Left forelimb (tissue), 1 donor: ENCODE results near the gene RPS6KB1.
"Not testable (repeated sequence)": the region's sequence is repeated elsewhere in the genome, so short reads cannot be mapped to it uniquely, and the experiment has no call there.

Experiments used
- DNase-seq: peaks from one replicate; pipeline ENCODE4 v3.0.0-alpha.2; 2018; ENCODE audit warnings: low spot score

Gene RPS6KB1

DNA sequence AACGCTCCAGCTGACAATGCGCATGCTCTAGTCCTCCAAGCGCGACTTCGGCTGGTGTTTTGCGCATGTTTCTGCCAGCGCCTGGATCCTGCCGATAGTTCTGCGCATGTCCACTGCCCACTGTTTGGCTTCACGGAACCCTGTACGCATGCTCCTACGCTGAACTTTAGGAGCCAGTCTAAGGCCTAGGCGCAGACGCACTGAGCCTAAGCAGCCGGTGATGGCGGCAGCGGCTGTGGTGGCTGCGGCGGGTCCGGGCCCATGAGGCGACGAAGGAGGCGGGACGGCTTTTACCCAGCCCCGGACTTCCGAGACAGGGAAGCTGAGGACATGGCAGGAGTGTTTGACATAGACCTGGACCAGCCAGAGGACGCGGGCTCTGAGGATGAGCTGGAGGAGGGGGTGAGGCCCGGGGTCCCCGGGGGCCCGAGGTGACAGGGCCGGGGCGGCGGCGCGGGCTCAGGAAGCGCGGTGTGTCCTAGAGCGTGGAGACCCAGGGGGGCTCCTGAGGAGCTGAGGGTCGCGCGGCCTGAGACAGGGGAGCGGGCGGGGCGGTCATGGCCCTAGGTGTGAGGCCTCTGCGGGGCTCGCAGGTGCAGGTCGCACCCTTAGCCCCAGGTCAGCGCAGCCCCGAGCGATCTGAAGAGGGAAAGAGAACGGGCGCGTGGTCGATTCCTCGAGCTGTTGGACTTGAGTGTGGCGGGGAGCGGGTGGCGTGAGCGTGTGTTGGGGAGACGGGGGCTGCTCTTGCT is at the start of gene RPS6KB1, which contains the start of gene TUBD1:
RPS6KB1 (plus strand) TSS at position 198 of the 752 bp plus-strand sequence; CDS start at position 262, 64 bp downstream.
TUBD1 (minus strand) TSS at position 20 of the 752 bp plus-strand sequence. CDS start 1,941 bp downstream, outside the sequence.
- peak; percentile 95 for DNase-seq

DNA sequence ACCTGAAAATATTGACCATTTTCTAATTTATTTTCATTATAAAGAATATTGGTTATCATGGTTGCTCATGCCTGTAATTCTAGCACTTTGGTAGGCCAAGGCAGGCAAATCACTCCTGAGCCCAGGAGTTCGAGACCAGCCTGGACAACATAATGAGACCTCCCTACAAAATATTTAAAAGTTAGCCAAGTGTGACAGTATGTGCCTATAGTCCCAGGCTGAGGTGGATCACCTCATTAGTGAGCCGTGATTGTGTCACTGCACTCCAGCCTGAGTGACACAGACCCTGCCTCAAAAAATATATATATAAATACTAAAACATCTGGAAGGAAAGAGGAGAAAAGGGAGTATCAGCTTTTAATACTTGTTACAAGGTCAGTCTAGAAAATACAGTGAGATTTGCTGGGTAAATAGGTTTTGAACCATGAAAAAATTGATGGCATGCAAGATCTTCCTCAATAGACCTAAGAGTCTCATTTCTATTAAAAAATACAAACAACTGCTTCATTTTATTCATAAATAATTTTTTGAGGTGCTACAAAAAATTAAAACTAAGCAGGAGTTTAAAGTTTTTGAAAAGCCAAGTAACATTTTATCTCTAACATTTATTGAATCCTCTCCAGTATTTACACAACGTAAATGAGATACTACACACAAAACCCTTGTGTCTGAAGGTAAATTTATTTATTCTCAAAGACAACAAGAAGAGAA is 47.9 kb upstream of the RPS6KB1 start:
- DNase-seq, result no peak

DNA sequence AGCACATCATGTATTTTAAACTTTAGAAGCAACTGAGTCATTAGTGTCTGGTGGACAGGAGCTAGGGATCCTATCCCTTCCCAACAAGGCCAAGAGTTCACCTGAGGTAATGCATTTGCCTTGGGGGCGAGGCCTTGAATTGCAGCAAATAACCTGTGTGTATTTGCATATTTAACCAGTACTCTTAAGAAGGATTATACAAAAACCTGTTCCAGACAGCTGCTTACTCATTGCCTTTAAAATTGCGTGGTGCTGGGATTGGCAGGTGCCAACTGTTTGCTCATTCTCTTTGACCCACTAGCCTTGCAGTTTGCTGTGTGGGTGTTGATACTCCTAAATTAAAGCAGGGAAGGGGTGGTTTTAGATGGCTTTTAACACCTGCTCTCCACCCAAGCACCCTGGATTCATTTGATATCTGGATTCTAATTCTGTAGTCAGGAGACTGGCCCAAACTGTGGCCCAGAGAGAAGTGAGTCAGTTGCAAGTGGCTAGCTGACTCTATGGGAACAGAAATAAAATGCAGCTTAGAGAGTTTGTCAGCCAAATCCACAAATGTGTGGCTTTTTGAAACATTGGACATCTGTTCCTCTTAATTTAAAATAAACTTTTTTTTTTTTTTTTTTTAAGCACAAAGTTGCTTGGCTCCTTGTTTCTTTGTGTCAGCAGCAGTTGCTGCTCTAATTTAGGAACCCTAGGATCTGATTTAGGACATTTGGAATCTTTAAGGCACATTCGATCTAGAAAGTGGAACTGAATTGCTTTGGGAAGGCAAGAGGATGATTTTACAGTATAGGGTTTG is 47.1 kb upstream of the RPS6KB1 start:
- no peak for DNase-seq

DNA sequence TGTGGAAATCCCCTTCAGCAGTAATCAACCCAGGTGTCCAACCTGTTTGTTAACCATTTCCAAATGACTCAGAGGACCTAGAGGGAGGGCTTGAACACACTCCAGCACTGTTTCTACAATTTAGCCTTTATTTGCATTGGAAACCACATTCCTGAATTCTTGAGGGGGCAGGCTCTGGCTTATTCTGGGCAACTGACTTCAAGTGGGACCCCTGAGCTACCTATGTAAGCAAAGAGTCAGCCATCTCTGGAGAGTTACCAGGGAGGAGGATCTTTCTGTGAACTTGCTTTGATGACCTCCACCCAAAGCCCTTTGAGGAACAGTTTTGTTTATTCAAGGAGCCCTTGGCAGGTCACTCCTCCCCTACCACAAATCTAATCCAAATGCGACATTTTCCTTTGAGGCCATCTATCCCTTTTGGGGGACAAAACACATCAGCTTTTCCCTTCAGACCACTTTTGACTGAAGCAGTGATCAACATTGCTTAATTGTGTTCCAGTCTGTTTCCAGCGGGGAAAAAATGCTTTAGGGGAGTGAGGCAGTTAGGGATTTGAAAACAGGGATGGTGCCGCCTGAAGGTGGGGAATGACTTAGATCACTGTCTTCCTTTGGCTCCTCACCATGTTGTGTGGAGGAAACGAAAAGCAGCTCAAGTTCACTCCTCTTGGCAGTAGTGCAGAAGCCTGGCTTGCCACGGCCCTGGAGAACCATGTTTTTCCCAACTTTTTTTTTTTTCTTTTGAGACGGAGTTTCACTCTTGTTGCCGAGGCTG is 46.3 kb upstream of the RPS6KB1 start:
- DNase-seq, result no peak

DNA sequence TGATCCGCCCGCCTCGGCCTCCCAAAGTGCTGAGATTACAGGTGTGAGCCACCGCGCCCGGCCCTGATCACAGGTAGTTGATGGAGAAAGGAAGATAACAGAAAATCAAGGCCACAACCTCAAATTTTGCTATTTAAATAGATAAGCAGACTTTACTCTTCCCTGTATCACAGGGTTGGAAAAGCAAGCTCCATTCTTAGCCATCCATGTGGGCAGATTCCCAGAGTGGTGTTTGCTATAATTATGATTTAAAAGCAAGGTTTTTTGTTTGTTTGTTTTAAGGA is 44.6 kb upstream of the RPS6KB1 start:
- no peak for DNase-seq

DNA sequence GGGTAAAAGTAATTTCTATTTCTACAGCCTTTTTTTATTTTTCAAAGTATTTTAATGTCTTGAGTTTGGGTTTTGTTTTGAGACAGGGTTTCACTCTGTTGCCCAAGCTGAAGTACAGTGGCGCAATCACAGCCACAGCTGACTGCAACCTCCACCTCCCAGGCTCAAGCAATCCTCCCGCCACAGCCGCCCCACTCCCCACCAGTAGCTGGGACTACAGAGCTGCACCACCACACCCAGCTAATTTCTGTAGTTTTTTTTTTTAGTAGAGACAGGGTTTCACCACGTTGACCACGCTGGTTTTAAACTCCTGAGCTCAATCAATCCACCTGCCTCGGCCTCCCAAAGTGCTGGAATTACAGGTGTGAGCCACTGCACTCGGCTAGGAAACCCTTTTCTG is 44.1 kb upstream of the RPS6KB1 start:
- DNase-seq, result no peak

DNA sequence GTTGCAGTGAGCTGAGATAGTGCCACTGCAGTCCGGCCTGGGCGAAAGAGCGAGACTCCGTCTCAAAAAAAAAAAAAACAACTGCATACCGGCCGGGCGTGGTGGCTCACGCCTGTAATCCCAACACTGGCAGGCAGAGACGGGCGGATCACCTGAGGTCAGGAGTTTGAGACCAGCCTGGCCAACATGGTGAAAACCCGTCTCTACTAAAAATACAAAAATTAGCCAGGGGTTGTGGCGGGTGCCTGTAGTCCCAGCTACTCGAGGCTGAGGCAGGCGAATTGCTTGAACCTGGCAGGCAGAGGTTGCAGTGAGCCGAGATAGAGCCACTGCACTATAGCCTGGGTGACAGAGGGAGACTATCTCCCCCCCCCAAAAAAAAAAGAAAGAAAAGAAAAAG is 42.6 kb upstream of the RPS6KB1 start:
- not testable (repeated sequence) for DNase-seq

DNA sequence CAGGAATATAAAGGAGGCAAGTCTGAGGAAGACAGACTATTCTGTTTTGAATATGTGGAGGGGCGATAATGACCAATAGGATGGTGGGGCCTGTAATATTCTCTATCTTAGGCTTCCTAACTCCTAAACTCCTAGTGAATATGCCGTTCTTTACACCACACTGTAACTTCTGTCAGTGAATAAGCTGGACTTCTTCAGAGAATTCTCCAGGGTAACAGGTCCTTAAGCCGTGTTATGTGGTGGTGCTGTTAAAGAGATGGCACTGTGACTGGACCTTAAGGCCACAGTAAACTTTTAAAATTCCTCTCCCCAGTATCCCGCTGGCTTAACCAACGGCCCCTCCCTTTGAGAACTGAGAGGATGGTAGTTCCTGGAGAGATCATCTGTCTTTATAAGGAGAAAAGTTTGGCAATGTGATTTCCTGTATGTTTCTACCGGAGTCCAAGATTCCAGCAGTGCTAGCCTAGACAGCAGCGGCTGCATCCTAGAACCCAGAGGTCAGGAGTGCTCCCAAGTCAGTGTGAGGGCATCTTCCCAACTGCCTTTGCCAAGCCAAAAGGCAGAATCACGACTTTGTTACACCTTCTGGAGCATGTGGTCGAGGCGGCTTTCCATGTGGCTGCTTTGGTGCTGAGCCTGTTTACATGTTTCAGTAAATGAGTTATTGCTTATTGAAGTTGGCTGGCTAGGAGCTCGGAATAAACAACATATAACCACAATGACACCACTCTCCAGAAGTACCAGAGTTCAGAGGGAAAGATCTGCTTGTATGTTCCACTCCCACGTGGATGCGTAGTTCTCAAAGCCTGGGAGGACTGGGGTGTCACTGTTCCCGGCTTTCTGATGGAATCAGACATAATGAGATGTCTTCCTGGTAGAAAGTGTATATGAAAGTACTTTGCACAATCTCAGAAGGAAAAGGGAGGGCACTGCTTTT is 41.2 kb upstream of the RPS6KB1 start:
- no peak for DNase-seq

DNA sequence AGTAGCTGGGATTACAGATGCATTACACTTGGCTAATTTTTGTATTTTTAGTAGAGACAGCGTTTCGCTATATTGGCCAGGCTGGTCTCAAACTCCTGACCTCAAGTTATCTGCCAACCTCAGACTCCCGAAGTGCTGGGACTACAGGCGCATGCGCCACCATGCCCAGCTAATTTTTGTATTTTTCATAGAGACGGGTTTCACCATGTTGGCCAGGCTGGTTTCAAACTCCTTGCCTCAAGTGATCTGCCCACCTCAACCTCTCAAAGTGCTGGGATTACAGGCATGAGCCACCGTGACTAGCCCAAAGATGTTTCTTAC is 40.1 kb upstream of the RPS6KB1 start:
- not testable (repeated sequence) for DNase-seq

DNA sequence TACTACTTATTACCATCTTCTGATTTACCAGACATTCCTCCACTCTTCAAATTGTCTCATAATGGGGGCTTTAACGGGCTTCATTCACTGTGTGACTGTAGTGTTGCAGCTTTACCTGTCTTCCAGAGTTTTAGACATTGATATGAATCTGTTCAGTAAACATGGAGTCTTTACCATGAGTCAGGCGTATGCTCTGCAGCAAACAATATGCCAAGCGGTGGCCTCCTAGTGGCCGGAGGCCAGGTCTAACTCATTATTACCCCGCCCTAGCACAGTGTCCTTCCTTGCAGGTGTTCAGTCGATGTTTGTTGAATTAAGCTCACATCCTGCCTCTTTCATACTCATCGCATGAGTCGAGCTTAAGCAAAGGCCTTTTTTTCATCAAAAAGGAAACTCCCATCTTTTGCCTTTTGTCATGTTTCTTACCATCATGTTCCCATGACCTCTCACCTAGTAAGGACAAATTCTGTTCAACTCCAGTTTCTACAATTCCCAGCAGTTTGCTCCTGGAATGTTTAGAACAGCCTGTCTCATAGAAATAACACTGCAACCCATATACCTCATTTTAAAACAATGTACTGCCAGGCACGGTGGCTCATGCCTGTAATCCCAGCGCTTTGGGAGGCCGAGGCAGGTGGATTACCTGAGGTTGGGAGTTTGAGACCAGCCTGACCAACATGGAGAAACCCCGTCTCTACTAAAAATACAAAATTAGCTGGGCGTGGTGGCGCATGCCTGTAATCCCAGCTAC is 39.6 kb upstream of the RPS6KB1 start:
- no peak for DNase-seq

DNA sequence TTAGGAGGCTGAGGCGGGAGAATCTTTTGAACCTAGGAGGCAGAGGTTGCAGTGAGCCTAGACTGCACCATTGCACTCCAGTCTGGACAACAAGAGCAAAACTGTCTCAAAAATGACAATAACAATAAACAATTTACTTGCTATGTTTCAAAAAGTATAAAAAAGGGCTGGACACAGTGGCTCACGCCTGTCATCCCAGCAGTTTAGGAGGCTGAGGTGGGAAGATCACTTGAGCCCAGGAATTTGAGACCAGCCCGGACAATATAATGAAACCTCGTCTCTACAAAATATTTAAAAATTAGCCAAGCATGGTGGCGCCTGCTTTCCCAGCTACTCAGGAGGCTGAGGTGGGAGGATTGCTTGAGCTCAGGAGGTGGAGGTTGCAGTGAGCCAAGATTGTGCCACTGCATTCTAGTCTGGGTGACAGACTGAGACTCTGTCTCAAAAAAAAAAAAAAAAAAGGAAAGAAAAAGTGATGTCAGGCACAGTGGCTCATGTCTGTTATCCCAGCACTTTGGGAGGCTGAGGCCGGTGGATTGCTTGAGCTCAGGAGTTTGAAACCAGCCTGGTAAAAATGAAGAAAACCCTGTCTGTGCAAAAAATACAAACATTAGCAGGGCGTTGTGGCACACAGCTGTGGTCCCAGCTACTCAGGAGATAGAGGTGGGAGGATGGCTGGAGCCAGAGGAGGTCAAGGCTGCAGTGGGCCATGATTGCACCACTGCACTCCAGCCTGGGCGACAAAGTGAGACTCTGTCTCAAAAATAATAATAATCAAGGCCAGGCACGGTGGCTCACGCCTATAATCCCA is 38.8 kb upstream of the RPS6KB1 start:
- not testable (repeated sequence) for DNase-seq

DNA sequence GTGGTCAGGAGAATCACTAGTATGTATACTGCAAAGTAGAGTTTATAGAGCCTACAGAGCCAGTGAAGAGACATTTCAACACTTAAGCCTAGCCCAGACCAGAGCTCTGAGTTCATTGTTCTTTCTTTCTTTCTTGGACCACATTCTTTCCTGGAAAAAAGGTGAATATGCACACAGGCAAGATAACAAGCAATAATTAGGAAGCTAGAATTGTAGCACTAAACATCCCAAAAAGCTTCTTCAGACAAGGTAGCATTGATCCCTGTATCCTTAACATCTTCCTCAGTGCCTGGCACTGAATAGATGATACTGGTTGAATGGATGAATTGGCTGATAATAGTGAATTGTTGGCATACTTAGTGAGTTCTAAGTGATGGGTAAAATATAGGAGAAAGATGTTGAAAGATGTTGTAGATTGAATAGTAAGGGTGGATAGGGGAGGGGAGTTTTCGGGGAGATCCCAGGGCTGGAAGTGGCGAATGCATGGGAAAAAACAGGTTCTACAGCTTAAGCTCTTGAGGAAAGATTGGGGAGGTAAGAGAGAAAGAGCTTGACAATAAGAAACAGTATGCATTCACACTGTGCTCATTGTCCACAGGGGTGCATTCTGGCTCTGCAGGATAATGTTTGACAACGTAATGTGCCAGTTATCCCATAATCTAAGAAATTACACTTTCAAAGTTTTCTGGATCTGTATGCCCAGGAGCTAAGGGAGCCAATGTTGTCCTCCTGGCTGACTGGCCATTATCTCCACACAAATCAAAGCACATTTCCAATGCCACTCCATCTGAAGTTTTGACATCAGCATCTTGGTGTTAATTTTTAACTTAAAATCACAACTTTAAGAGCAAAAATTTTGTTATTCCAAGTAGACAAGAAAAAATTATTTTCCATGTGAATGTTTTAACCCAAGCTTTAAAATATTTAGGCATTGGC is 35.8 kb upstream of the RPS6KB1 start:
- DNase-seq, result no peak

DNA sequence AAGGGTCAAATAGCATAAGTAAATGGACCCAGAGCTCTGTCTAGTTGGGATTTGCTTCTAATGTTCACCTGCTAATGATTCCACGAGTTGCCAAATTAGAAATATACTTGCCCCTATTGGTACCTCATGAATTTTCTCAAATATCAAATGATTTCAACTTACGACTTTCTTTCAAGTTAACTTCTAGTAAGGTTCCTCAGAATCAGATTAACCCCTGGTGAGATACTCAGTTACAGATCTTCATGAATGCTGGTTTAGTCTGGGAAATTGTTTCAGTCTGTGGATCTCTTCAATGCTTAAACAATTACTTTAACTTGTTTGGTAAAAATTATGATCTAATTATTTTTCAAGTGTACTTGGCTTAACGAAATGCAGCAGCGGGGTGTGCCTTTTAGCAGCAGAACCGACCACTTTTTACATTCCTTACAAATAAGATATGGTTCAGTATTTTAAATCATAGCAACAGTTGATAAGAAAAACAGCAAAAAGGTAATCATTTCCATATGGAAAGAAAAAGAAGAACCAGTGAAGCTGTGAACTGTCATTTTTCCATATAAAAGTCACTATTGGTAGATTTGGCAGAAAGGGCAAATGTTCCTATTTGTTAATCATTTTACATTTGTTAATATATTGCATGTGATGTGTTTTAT is 34.6 kb upstream of the RPS6KB1 start:
- DNase-seq, result no peak

DNA sequence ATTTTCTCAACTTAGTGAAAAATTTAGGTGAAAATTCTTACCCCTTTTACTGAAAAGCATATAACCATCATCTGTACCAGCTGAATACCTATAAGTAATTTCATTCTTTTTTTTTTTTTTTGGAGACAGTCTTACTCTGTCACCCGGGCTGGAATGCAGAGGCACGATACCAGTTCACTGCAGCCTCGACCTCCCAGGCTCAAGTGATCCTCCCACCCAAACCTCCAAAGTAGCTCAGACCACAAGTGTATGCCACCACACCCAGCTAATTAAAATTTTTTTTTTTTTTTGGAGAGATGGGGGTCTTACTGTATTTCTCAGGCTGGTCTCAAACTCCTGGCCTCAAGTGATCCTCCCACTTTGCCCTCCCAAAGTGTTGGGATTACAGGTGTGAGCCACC is 34.0 kb upstream of the RPS6KB1 start:
- no peak for DNase-seq

DNA sequence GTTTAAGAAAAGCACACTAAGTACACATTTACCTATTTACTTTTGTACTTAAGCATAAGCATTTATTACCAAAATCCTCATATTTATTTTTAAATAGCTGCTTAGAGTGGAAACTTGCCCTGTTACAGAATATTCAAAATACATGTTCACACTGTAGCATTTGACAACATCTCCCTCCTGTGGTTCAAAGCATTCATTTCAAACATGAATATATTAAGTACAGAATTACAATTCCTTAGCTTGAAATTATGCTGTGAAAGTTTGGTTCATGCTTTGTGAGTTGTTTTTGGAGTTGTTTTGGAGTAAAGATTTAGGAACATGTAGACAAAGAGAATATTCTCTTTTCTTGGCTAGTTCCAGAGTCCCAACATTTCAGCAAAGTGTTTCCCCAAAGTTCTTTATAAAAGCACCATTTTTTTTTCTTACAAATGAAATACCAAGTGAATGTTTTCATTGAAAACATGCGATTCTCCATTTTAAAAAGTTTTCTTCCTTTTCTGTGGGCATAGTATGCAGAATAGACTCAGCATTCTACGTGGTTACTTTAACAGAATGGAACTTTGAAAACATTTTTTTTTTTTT is 33.4 kb upstream of the RPS6KB1 start:
- no peak for DNase-seq

DNA sequence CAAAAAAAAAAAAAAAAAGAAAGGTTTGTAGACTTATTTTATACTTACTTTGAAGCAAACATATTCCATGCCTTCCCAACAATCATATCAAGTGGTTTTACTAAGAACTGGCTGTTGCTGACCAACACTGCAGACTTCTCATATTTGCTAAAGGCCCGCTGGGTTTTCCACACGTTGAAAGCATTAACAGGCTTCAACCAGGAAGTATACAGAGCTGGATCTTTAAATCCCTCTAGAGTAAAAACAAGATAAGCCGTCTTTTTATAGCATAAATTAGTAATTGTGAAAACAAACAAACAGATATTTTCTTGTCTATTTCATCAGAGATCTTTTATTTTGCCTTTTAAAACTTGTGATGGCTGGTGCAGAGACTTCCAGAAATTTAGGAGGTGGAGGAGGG is 29.3 kb upstream of the RPS6KB1 start:
- DNase-seq, result no peak

DNA sequence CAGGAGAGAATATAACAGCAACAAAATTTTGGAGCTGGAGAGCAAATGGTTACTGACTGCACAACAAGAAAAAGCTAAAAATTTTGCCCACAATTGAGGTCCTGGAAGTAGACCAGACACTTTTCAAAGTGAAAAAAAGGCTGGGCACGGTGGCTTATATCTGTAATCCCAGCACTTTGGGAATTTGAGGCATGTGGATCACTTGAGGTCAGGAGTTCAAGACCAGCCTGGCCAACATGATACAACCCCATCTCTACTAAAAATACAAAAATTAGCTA is 23.0 kb upstream of the RPS6KB1 start:
- DNase-seq, result no peak

DNA sequence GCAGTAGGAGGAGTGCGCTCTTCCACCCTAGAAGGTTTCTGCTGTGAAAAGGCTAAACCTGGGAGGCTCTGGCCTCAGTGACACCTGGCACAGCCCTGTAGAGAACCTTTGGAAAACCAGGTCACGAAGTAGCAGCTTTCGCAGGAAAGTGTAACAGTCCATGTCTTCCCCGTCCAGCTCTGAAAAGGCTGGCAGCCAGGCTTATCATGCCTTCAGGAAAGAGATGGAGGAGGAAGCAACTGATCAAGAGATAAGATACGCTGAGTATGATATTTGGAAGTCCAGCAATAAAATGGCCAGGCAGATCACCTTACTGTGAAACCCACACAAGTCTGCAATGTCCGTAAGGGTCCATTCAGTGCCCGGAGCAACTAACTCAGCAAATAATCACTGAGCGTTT is 22.4 kb upstream of the RPS6KB1 start:
- no peak for DNase-seq
